Keratinocyte (primary cell): Measurements from ENCODE around the gene ATP7B. TPM values are rescaled to one million over a fixed set of nuclear protein-coding genes. Genes with fewer than 3 reads are reported as not detected.

Source experiments
- DNase-seq: peaks from one replicate; pipeline ENCODE4 v3.0.0-alpha.2; 2011; ENCODE audit warnings: low read depth, missing footprints, low spot score
- FAIRE-seq: peaks from 2 replicates; lab custom pipeline; 2011; peaks lifted over from hg19 to GRCh38; lab: Jason Lieb, UNC
- H2AFZ ChIP-seq: 2 replicates; pipeline ENCODE4 v1.6.0; 2012; ENCODE audit warnings: low read length, control low read depth, inconsistent platforms; ENCODE audit not compliant: control insufficient read depth
- H3K27ac ChIP-seq: 2 replicates; pipeline ENCODE4 v1.5.1; 2011; ENCODE audit warnings: low read length; ENCODE audit not compliant: control insufficient read depth, insufficient read depth
- H3K27me3 ChIP-seq: 3 replicates; pipeline ENCODE4 v1.6.0; 2011; ENCODE audit warnings: low read length; ENCODE audit not compliant: control insufficient read depth, insufficient read depth; ENCODE audit errors: extremely low read depth
- H3K36me3 ChIP-seq, 2 experiments: 2 replicates in 1 of 2; 3 replicates in 1 of 2; pipeline ENCODE4 v1.5.1; 2011; ENCODE audit warnings: low read length in 2 of 2, mild to moderate bottlenecking in 1 of 2; ENCODE audit not compliant: control insufficient read depth in 2 of 2, insufficient read depth in 2 of 2; ENCODE audit errors: extremely low read depth in 1 of 2
- H3K4me1 ChIP-seq: 3 replicates; pipeline ENCODE4 v1.5.1; 2011; ENCODE audit warnings: low read length; ENCODE audit not compliant: control insufficient read depth, insufficient read depth; ENCODE audit errors: extremely low read depth
- H3K4me2 ChIP-seq: 3 replicates; pipeline ENCODE4 v1.6.0; 2011; ENCODE audit warnings: low read depth, low read length; ENCODE audit not compliant: control insufficient read depth, insufficient read depth; ENCODE audit errors: extremely low read depth
- H3K4me3 ChIP-seq, 3 experiments: fragments of 200-600 bp in 1 of 3; sonication (generic) in 1 of 3; 2 replicates in 2 of 3; 3 replicates in 1 of 3; pipeline ENCODE4 v1.5.1; 2011 to 2016; ENCODE audit warnings: low read length in 3 of 3, mild to moderate bottlenecking in 3 of 3, control low read depth in 2 of 3, inconsistent platforms in 1 of 3, low read depth in 1 of 3, mixed read lengths in 1 of 3, mixed run types in 1 of 3, moderate library complexity in 1 of 3; ENCODE audit not compliant: control insufficient read depth in 2 of 3, insufficient read depth in 2 of 3; ENCODE audit errors: extremely low read depth in 1 of 3
- H3K79me2 ChIP-seq: 2 replicates; pipeline ENCODE4 v1.6.0; 2012; ENCODE audit warnings: low read length; ENCODE audit not compliant: control insufficient read depth, insufficient read depth
- H3K9ac ChIP-seq: 3 replicates; pipeline ENCODE4 v1.6.0; 2011; ENCODE audit warnings: low read length; ENCODE audit not compliant: control insufficient read depth, insufficient read depth; ENCODE audit errors: extremely low read depth
- H3K9me1 ChIP-seq: 3 replicates; pipeline ENCODE4 v1.6.0; 2011; ENCODE audit warnings: low read length; ENCODE audit not compliant: control insufficient read depth, insufficient read depth; ENCODE audit errors: extremely low read depth
- H3K9me3 ChIP-seq: 2 replicates; pipeline ENCODE4 v1.5.1; 2012; ENCODE audit warnings: low read depth, low read length; ENCODE audit not compliant: control insufficient read depth
- H4K20me1 ChIP-seq: 3 replicates; pipeline ENCODE4 v1.6.0; 2011; ENCODE audit warnings: low read length; ENCODE audit not compliant: control insufficient read depth, insufficient read depth; ENCODE audit errors: extremely low read depth
- CTCF ChIP-seq, 3 experiments: IDR thresholded peaks in 1 of 3; conservative IDR thresholded peaks in 1 of 3; optimal IDR thresholded peaks in 1 of 3; 2 replicates in 2 of 3; 3 replicates in 1 of 3; pipeline versions ENCODE3 to v1.5.1; 2011; ENCODE audit warnings: low read length in 3 of 3, mild to moderate bottlenecking in 3 of 3, moderate library complexity in 2 of 3, control low read depth in 1 of 3, inconsistent platforms in 1 of 3; ENCODE audit not compliant: insufficient read depth in 2 of 3; ENCODE audit errors: extremely low read depth in 1 of 3
- EZH2 ChIP-seq: IDR thresholded peaks from one replicate; pipeline ENCODE4 v1.6.1; 2012; ENCODE audit warnings: inconsistent platforms, mild to moderate bottlenecking, low read length, moderate library complexity
- dilution Hi-C: fragments of 300-500 bp; cut with MboI; formaldehyde crosslinking; loops from one replicate; pipeline ENCODE4 v1.7.0; 2020; ENCODE audit warnings: low sequenced_read_pairs; ENCODE audit not compliant: extremely low pct_ligation_motif_present
- polyA plus RNA-seq, 5 experiments: library from polyadenylated mRNA; depleted of rRNA in 3 of 5; stranded (reverse) in 3 of 5; stranded (forward) in 1 of 5; unstranded in 1 of 5; fragments of >200 nt; gene quantifications; 1 replicate in 1 of 5; 2 replicates in 3 of 5; 3 replicates in 1 of 5; pipeline versions ENCODE4 v1.2.1 to v1.2.3, GENCODE V29; 2011 to 2012; ENCODE audit warnings: missing spikeins in 2 of 5, low read depth in 1 of 5, low replicate concordance in 1 of 5

ATP7B gene
- polyA plus RNA-seq, 1 donor (not counting 4 experiments of a cell fraction or from before 2014, with no cell fraction given), result 5.2 TPM

GRCh38 chr13:51950722-51951121 is 60.5 kb downstream of the ATP7B start:
- Histone ChIP-seq H3K4me3 (no peak overlapping the region), H3K9me1 (no peaks in the 10 kb centered on the region), H3K4me2 (no peak overlapping the region), H3K4me1 (no peaks in the 10 kb centered on the region), H3K9me3 (no peaks in the 10 kb centered on the region), H2AFZ (no peak overlapping the region), H3K27me3 (no peaks in the 10 kb centered on the region), H3K36me3 (no peaks in the 10 kb centered on the region), H4K20me1 (no peaks in the 10 kb centered on the region), H3K9ac (no peak overlapping the region), H3K79me2 (no peaks in the 10 kb centered on the region), H3K27ac (no peak overlapping the region)
- dilution Hi-C loops, result no loop called here
- no peak for TF ChIP-seq EZH2
- no peak for TF ChIP-seq CTCF (optimal IDR thresholded peaks at IDR 0.05 in 1 of 3, IDR thresholded peaks at IDR 0.05 in 1 of 3, conservative IDR thresholded peaks at IDR 0.05 in 1 of 3; ENCODE audit: extremely low read depth in 1 of 3, insufficient read depth in 2 of 3, low read length in 3 of 3)
- FAIRE-seq (no peak), DNase-seq (no peak)

DNA sequence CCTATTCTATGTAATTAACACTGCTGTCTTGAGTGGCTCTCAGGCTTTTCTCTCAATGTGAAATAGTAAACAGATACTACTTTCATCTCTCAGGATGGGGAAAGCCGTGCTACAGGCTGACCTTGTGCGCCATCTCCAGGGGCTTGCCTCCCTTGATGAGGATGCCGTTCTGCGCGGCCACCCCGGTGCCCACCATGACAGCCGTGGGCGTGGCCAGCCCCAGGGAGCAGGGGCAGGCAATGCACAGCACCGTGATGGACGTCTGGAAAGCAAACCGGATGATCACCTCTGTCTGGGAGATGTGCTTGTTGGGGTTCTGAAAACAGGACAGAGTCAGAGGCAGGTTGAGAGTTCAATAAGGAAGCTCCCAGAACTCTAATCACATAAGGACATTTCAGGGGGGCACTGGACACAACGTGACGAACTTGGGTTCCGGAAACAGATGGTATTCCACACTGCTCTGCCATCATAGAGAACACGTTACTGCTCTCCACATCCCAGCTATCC is 65.0 kb downstream of the ATP7B start:
- FAIRE-seq (no peak), DNase-seq (no peak)
- TF ChIP-seq CTCF (optimal IDR thresholded peaks at IDR 0.05 in 1 of 3, IDR thresholded peaks at IDR 0.05 in 1 of 3, conservative IDR thresholded peaks at IDR 0.05 in 1 of 3; ENCODE audit: extremely low read depth in 1 of 3, insufficient read depth in 2 of 3, low read length in 3 of 3) (no peak), EZH2 (no peak)
- Histone ChIP-seq H2AFZ (no peak overlapping the region), H3K9ac (no peak overlapping the region), H4K20me1 (no peaks in the 10 kb centered on the region), H3K9me3 (no peaks in the 10 kb centered on the region), H3K27me3 (no peaks in the 10 kb centered on the region), H3K4me1 (no peaks in the 10 kb centered on the region), H3K4me2 (no peak overlapping the region), H3K27ac (no peak overlapping the region), H3K4me3 (no peak overlapping the region), H3K79me2 (no peaks in the 10 kb centered on the region), H3K9me1 (no peaks in the 10 kb centered on the region), H3K36me3 (no peaks in the 10 kb centered on the region)
- dilution Hi-C loops, result no loop called here
